ENCODE data around the gene ITFG1.

The ITFG1 gene

DNA sequence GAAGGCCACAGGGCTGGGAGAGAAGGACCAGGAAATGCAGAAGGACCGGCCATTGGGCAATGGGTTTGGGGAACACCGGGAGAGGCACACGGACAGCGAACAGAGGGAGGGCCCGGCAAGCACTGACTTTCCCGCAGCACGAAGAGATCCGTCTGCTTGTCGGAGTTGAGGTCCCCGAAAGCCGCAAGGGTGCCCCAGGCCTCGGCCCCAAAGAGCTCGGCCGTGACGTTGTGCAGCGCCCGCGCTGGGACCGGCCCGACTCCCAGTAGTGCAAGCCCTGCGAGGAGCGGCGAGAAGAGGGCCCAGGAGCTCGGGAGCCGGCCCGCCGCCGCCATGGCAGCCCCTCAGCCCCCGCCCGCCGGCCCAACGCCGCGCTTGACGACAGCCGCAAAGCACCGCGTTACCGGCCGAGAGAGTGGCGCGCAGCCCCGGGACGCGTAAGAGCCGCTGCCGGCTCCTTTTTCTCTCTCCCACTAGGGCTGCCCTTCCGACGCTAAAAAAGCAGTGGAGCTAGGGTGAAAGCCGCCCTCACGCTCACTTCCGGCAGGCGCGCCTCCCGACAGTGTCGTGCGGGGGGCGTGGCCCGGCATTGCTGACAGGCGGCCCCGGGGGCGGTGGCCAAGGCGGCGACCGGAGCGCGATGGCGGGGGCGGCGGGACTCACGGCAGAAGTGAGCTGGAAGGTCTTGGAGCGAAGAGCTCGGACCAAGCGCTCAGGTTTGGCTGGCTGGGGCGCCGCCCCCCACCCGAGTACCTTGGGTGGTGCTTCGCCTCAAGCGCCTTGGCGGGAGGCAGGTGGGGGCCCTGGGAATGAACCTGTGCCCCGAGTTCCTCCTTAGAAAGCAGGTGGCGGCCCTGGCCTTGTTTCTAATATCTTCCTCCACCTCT, at the start of gene ITFG1, which contains the start of gene PHKB:
TSS of gene ITFG1 (minus strand) at position 353 of the 887 bp plus-strand sequence. CDS start at position 335, 18 bp downstream.
TSS of gene PHKB (plus strand) at position 621 of the 887 bp plus-strand sequence. CDS start at position 641, 20 bp downstream.
- DNase-seq (ENCODE audit: low read depth, low spot score), result peak; percentile 59
- peak within 1 kb of the TSS; percentile 96 for H3K27ac ChIP-seq

DNA sequence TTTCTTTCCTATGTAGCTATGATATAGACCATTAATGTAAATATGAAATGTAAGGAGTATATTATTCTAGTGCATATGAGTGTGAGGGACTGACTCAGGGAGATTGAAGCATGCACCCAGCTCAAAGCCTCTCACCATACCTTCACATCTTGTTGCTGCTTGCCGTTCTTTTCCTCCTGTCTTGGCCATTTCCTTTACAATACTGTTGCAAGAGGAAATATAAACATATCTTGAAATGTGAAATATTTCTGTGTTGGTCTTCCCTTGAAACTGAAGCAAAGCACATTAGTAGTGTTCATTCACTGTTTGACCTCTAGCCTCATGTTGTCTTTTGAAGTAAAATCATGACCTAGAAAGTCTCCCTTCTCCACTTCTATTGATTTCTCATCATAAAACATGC, 46.8 kb upstream of the ITFG1 start:
- no peak overlapping the region for H3K27ac ChIP-seq
- no peak for DNase-seq (ENCODE audit: low read depth, low spot score)

DNA sequence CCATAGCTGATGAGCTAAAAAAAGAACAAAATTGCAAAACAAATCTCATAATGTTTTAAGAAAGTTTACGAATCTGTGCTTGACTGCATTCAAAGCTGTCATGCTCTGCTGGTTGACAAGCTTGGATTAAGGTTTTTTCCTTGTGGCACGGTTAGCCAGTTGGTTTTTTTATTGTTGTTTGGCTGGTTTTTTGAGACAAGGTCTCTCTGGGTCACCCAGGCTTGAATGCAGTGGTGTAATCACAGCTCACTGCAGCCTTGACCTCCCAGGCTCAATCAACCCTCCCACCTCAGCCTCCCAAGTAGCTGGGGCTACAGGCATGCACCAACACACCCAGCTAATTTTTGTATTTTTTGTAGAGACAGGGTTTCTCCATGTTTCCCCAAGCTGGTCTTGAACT, 45.9 kb upstream of the ITFG1 start:
- no peak for DNase-seq (ENCODE audit: low read depth, low spot score)
- no peak overlapping the region for H3K27ac ChIP-seq

DNA sequence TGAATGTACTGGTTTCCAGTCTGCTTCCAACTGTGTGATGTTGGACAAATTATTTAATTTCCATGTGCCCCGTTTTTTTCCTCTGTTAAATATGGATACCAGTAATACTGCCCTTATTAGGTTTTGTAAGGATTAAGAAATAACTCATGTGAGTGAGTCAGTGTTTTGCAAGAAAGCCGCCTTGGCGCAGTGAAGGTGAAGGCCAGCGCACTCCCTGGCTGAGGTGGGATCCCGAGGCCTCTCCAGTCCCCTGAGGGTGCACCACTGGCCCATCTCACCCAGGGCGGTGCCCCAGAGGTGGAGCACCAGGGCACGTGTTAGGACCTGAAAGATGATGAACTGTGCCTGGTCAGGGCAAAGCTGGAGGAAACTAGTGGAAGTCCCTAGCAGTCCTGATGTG, 43.7 kb upstream of the ITFG1 start:
- DNase-seq (ENCODE audit: low read depth, low spot score), result no peak
- H3K27ac ChIP-seq, result no peak overlapping the region

DNA sequence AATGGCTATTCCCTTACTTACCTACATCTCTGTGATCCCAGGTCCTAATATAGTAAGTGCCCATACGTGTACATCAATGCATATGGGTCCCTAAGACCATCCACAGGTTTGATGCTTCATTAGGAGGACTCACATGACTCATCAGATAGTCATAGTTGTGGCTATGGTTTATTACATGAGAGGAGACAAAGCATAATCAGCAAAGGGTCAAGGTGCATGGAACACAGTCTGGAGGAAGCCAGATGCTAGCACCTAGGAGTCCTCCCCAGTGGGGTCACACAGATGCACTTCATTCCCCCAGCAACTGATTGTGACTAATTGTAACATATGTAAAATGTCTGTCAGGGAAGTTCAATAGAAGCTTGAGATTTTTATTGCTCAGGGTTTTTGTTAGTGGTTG, 43.1 kb upstream of the ITFG1 start:
- DNase-seq (ENCODE audit: low read depth, low spot score), result no peak
- H3K27ac ChIP-seq, result no peak overlapping the region

DNA sequence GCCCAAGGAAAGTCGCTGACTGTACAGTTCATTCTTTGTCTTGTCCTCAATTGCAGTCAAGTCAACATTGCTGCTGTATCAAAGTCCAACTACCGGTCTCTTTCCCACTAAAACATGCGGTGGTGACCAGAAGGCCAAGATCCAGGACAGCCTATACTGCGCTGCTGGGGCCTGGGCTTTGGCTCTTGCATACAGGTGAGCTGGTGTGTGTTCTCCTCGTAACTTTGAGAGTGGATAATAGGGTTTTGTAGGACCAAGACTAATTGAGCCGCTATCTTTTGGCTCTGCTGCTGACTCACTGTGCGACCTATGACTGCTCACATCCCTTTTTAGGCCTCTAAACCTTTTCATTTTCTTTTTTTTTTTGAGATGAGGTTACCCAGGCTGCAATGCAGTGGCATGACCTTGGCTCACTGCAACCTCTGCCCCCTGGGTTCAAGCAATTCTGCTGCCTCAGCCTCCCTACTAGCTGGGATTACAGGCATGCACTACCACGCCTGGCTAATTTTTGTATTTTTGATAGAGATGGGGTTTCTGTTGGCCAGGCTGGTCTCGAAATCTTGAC, 38.9 kb upstream of the ITFG1 start:
- DNase-seq (ENCODE audit: low read depth, low spot score), result no peak
- no peak overlapping the region for H3K27ac ChIP-seq

DNA sequence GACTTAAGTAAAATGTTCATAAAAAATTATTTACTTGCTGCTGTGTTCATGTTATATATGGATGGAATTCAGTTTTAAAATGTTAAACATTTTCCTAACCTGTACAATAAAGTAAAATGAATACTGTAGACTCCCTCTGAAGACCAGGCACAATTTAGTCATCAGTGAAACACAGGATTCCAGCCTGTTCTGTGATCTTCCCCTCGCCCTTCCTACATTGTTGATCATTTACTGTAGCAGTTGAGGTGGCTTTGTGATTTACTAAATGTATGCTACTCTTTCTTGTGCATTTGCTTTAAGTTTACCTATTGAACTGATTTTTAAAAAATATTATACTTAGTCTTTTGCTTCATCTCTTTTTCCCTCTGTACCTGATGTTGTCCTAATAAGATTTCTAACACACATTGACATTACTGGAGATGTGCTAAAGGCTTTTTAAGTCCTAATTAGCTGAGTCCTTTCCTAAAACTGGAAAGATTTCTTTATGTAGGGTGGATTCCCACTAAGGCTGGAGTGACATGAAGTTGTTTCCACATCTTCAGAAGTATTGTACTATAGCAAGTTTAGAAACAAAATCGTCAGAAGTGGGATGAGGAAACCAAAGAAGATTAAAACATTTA, 38.3 kb upstream of the ITFG1 start:
- no peak for DNase-seq (ENCODE audit: low read depth, low spot score)
- no peak overlapping the region for H3K27ac ChIP-seq

DNA sequence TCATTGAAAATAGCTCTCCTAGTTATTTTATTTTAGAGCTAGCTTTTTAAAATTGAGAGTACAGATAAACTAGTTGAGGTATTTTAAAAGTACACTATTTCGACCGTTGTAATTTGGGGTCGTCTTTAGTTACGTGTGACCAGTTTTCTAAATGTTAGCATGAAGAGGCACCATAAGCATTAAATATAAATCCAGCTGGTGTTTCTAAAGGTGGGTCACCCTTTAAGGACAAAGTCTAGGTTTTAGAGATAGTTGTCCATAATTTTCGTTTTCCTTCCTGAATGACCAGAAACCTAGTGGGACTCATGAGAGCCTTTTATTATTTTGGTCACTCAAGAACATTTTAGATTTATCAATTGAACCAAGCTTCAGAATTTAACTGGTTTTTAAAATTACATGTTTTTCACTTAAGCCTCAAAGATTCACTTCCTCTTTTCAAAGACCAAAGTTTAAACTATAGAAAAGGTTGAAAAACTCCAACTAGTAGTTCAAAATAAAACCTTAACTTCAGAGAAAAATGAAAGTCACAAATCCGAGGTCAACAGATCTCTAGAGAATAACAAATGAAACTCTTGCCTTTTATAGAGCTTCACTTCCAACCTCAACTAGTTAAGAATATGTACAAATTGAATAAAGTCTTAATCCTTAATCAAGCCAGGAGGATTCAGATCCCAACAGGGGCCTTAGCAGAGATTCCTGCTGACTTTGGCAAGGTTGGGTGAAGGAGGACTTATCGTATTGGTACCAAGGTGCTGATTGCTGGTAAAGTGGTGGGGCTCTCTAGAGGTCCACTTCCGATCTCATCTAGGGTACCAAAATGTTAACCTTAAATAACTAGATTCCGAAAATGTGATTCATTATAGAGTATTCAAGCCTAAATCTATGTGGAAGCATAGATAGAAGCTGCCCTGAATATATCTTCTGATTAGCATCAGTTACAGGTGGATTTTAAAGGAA, 32.8 kb upstream of the ITFG1 start:
- H3K27ac ChIP-seq, result no peak overlapping the region
- no peak for DNase-seq (ENCODE audit: low read depth, low spot score)

DNA sequence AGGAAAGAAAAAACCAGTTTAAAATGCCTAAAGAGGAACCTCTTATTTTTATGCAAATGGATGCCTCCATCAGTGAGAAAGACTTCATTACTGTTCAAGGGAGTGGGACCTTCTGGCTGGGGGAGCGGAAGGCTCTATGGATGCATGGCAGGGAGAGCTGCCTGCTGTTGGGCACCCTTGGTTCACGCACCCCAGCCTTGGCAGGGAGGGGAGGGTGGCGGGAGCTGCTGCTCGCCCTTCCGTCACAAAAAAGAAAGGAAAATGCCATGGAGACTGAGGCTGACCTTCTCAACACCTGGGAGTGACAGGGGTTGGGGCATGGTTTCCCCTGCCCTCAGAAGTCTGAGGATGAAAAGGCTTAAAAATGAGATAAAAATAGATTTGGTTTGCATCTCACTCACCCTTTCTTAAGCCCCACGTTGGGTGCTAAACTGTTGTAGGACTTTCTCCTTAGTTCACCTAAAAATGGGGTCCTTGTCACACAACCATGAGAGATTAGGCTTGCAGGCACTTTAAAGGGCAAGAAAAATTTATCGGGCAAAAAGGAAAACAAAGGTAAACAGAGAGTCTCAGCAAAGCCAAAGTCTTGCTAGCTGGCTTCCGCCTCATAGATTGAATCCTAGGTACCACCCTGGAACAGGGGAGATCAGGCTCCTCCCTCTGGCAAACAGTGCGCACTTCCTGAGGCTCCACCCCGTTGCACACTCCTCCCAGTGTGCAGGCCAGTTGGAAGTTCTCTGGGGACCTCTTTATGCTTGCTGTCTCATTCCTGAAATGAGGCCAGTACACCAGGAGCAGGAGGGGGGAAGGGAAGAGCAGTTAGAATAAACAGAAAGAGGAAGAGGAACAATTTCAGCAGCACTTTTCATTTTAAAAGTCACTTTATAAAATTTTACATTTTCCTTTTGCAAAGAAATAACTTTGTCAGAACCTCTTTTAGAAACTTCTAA, 31.8 kb upstream of the ITFG1 start:
- DNase-seq (ENCODE audit: low read depth, low spot score), result no peak
- H3K27ac ChIP-seq, result no peak overlapping the region

DNA sequence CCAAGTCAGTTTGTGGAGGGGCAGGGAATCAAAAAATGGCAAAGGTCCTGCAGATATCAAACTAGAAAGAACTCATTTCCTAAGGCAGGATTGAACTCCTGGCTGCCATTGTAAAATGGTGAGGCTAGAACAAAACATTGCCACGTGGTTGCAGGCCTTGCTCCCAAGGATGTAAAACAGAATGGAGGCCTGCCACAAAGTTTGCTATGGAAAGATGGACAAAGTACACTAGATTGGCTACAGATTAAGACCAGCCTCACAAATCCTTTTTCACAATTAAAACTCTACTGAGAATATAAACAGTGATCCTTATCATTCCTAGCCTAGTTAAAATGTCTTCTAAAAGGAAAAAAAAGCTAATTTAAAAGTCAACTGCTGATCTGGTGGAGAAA, 31.2 kb upstream of the ITFG1 start:
- no peak for DNase-seq (ENCODE audit: low read depth, low spot score)
- no peak overlapping the region for H3K27ac ChIP-seq

DNA sequence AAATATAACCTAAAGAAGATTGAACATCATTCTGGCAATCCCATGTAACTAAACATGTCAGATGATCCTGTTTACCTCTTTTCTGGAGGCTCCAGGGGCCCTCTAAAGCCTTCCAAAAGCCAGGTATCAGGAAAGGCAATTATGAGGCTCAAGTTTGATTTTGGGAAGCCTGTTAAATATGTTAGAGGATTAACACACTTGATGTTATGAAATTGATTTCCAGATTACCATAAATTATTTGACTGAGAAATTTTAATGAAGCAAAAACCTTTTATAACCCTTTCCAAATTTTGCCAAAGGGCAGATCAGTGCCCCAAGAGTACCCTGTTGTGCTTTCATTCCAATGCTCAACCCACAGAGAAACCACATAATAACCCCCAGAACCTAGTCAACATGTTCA, 29.6 kb upstream of the ITFG1 start:
- no peak for DNase-seq (ENCODE audit: low read depth, low spot score)
- H3K27ac ChIP-seq, result no peak overlapping the region

DNA sequence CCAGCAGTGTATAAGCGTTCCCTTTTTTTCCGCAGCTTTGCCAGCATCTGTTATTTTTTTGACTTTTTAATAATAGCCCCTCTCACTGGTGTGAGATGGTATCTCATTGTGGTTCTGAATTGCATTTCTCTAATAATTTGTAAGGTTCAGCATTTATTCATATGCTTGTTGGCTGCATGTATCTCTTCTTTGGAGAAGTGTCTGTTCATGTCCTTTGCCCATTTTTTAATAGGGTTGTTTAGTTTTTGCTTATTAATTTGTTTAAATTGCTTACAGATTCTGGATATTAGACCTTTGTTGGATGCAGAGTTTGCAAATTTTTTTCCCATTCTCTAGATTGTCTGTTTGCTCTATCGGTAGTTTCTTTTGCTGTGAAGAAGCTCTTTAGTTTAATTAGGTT, 27.2 kb upstream of the ITFG1 start:
- no peak for DNase-seq (ENCODE audit: low read depth, low spot score)
- H3K27ac ChIP-seq, result no peak overlapping the region

DNA sequence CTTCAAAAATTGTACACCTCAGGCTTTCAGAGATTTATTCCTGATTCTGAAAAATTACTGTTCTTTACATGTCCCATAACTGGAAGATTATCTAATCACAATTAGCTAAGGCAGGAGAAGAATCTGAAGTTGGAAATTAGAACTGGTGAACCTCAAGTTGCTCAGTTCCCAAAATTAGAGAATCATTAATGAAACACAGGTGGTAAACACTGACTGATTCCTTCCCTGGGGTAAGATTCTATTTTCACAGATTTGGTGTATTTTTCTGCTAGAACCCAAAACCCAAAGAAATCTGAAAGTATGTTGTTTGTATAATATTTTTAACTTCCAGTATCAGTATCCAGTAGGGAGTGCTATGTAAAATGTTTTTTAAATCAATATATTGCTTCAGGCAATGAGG, 26.0 kb upstream of the ITFG1 start:
- no peak overlapping the region for H3K27ac ChIP-seq
- DNase-seq (ENCODE audit: low read depth, low spot score), result no peak

DNA sequence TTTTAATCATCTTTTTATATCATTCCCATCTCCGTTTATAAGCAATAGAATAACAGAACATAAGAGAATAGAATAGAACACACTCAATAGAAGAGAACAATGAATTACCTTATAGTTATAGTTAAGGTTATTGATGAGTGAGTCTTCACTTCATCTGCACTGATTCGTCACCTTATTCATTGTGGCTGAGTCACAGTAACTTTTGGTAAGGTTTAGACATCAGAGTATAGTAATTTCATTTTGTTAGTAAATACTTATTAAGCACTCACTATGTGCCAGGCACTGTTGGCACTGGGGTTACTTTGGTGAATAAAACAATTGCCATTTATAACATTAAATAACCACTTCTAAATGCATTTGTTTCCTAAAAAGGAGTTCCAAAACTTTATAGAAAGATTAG, 22.8 kb upstream of the ITFG1 start:
- DNase-seq (ENCODE audit: low read depth, low spot score), result no peak
- H3K27ac ChIP-seq, result no peak overlapping the region

DNA sequence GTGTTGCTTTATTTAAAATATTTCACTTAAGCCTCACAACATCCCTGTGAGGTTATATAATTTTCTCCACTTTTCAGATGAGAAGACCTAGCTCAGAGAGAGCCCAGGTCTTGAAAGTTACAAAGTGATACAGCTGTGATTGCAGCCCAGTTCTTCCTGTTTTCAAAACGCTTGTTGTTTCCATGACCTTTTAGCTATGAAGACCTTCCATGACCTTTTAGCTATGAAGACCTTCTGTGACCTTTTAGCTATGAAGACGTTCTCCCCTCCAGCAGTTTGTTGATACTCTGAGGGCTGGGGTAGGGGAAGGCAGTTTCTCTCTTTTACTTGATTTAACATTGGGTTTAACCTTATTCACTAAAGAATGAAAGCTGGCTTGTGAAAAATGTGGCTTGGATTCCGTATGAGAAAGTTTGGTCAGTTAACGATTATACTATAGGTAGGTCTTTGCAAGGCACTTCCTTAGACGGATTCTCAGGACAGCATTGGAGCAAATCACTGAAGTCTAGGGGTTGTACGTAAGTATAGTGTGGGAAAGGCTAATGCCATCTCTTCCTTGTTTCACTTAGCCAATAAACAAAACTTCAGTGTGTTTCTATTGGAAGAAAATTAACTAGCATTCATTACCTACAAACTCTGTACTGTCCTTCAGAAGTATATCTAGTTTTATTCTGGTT, 21.0 kb upstream of the ITFG1 start:
- no peak overlapping the region for H3K27ac ChIP-seq

DNA sequence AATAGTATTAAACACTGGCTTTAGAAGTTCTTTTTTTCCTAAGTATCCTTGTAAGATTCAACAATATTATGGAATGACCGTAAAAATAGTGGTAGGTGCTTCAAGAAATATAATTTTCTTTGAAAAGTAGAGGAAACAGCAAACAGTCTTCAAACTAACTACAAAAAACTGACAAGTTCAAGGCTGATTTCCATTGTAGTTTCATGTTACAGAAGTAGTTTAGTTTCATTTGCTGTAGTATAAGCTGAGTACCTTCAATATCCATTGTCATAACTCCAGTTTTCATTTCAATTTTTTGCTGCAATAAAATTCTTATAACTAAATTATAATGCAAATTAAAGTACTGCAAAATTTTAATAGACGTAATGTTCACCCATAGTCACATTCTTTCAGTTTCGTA, 19.5 kb upstream of the ITFG1 start:
- H3K27ac ChIP-seq, result no peak overlapping the region
- no peak for DNase-seq (ENCODE audit: low read depth, low spot score)

More for the DNA sequence above, 21.0 kb upstream of the ITFG1 start:
- no peak for DNase-seq (ENCODE audit: low read depth, low spot score)

DNA sequence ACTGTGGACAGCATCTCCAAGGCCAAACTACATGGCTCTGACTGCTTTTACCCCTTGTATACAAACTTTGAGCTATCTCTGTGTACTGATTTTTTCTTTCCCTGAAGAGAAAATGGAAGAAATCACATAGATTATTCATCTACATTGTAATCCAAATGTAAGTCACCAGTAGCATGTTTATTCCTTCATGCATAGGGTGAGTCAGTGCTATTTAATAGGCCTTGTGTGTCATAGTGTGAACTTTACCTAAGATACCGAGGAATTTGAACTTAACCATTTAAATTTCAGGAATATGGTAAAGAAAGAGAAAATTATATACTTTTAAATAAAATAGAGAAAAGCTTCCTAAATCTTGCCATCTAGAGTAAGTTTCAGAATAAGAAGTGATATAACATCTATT, 16.8 kb upstream of the ITFG1 start:
- no peak for DNase-seq (ENCODE audit: low read depth, low spot score)
- peak overlapping the region; percentile 53 for H3K27ac ChIP-seq

DNA sequence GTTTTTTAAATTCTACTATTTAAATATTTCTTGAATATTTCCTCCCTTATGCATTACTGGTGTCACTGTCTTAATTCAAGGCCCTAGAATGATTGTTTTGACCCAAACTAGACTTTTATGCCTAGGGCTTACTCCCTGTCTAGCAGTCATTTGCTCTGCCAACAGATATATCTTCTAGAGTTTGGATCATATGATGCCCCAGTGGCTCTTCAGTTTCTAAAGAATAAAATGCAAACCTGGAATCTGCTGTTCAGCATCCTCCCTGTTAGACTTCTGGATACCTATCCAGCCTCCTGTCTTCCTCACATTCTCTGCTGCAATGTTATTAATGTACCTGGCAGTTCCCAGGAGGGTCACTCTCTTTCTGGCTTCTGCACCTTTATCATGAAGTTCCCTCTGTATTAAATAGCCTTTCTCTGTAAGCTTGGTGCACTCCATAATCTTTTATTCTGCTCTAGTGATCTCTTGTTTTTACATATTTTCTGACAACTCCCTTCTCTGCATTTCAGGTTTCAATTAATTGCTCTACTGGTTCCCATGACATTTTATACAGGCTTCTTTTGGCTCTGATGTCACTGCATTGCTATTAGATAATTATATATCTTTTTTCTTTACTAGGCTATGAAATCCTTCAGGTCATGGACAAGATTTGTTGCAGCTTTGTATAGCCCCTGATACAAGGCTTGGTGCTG, 15.9 kb upstream of the ITFG1 start:
- peak overlapping the region; percentile 53 for H3K27ac ChIP-seq

More for the DNA sequence above, 15.9 kb upstream of the ITFG1 start:
- DNase-seq (ENCODE audit: low read depth, low spot score), result no peak
